GM12873 (cell line): ENCODE results near the gene SYNJ2.

Experiments used
- CTCF ChIP-seq: IDR thresholded peaks from 2 replicates; pipeline ENCODE4 v1.5.1; 2012; ENCODE audit warnings: low read depth, mild to moderate bottlenecking, moderate library complexity, low read length, control low read depth; ENCODE audit not compliant: insufficient read depth; ENCODE audit errors: missing control alignments

The SYNJ2 gene

GRCh38 chr6:157967486-157967885 lies 14.2 kb upstream of the SYNJ2 start:
- TF ChIP-seq CTCF = no peak

- no peak for TF ChIP-seq CTCF
These were observed 7.2 kb upstream of the SYNJ2 start for GRCh38 chr6:157974341-157974894.

- no peak for TF ChIP-seq CTCF
These were observed 6.7 kb upstream of the SYNJ2 start for GRCh38 chr6:157974967-157975366.

- TF ChIP-seq CTCF = no peak
These were observed 6.2 kb upstream of the SYNJ2 start for GRCh38 chr6:157975456-157975855.

- no peak for TF ChIP-seq CTCF
These were observed 5.1 kb upstream of the SYNJ2 start for GRCh38 chr6:157976345-157977175.

GRCh38 chr6:157977176-157977804 lies 4.4 kb upstream of the SYNJ2 start:
- no peak for TF ChIP-seq CTCF

- no peak for TF ChIP-seq CTCF
These were observed 3.5 kb upstream of the SYNJ2 start for GRCh38 chr6:157978021-157978783.
